ENCODE results near the gene PRICKLE2.

PRICKLE2 gene

GRCh38 chr3:64125561-64125960 lies 99.7 kb downstream of the PRICKLE2 start:
- DNase-seq = no peak

- DNase-seq = no peak
These were observed 101.3 kb downstream of the PRICKLE2 start for GRCh38 chr3:64123931-64124330.

- no peak for DNase-seq
These were observed 102.8 kb downstream of the PRICKLE2 start for GRCh38 chr3:64122476-64122875.

- no peak for DNase-seq
These were observed 103.4 kb downstream of the PRICKLE2 start for GRCh38 chr3:64121750-64122311.

GRCh38 chr3:64120876-64121275 lies 104.4 kb downstream of the PRICKLE2 start:
- DNase-seq = no peak

- DNase-seq = no peak
These were observed 107.8 kb downstream of the PRICKLE2 start for GRCh38 chr3:64117483-64117882.

- no peak for DNase-seq
These were observed 110.6 kb downstream of the PRICKLE2 start for GRCh38 chr3:64114651-64115050.

- DNase-seq = no peak
These were observed 113.4 kb downstream of the PRICKLE2 start for GRCh38 chr3:64111872-64112271.

GRCh38 chr3:64111083-64111482 lies 114.2 kb downstream of the PRICKLE2 start:
- no peak for DNase-seq

- no peak for DNase-seq
These were observed 115.2 kb downstream of the PRICKLE2 start for GRCh38 chr3:64110071-64110470.

GRCh38 chr3:64109438-64109837 lies 115.8 kb downstream of the PRICKLE2 start:
- no peak for DNase-seq

GRCh38 chr3:64108784-64109317 lies 116.4 kb downstream of the PRICKLE2 start:
- DNase-seq = no peak

GRCh38 chr3:64108231-64108630 lies 117.0 kb downstream of the PRICKLE2 start:
- no peak for DNase-seq

GRCh38 chr3:64107190-64107589 lies 118.1 kb downstream of the PRICKLE2 start:
- DNase-seq = no peak

GRCh38 chr3:64105816-64106215 lies 119.5 kb downstream of the PRICKLE2 start:
- no peak for DNase-seq

GRCh38 chr3:64104691-64105111 lies 120.6 kb downstream of the PRICKLE2 start:
- no peak for DNase-seq

GRCh38 chr3:64104006-64104405 lies 121.3 kb downstream of the PRICKLE2 start:
- no peak for DNase-seq

GRCh38 chr3:64103131-64103530 lies 122.1 kb downstream of the PRICKLE2 start:
- DNase-seq = no peak

GRCh38 chr3:64102147-64102546 lies 123.1 kb downstream of the PRICKLE2 start:
- no peak for DNase-seq

- no peak for DNase-seq
These were observed 126.0 kb downstream of the PRICKLE2 start for GRCh38 chr3:64099316-64099715.

- no peak for DNase-seq
These were observed 126.6 kb downstream of the PRICKLE2 start for GRCh38 chr3:64098670-64099069.

- DNase-seq = no peak
These were observed 127.3 kb downstream of the PRICKLE2 start for GRCh38 chr3:64097920-64098319.

GRCh38 chr3:64095802-64096201 lies 129.5 kb downstream of the PRICKLE2 start:
- DNase-seq = no peak

- no peak for DNase-seq
These were observed 130.6 kb downstream of the PRICKLE2 start for GRCh38 chr3:64094713-64095079.
